Neural cell (in vitro differentiated cells): ENCODE results near the gene TSPY3.
"Not testable (repeated sequence)": the region's sequence is repeated elsewhere in the genome, so short reads cannot be mapped to it uniquely, and the experiment has no call there.

Experiments
- EZH2 ChIP-seq: fragments of 200-600, 300-800 bp; shearing (Covaris generic), sonication (generic); IDR thresholded peaks from 2 replicates; pipeline ENCODE4 v1.6.1; 2014; ENCODE audit warnings: antibody characterized with exemption, low read length, borderline replicate concordance, mild to moderate bottlenecking; ENCODE audit not compliant: insufficient read depth, poor library complexity, severe bottlenecking
- POLR2AphosphoS5 ChIP-seq: IDR thresholded peaks from 2 replicates; pipeline ENCODE4 v1.6.1; 2012
- RAD21 ChIP-seq: fragments of 450-650 bp; conservative IDR thresholded peaks from 2 replicates; pipeline ENCODE4 v1.6.1; 2014; ENCODE audit warnings: antibody characterized with exemption, mild to moderate bottlenecking, moderate library complexity
- REST ChIP-seq: IDR thresholded peaks from 2 replicates; pipeline ENCODE4 v1.6.1; 2012; ENCODE audit warnings: borderline replicate concordance
- SMC3 ChIP-seq: fragments of 450-650 bp; conservative IDR thresholded peaks from 2 replicates; pipeline ENCODE4 v1.6.1; 2014; ENCODE audit warnings: antibody characterized with exemption, mild to moderate bottlenecking, moderate library complexity; ENCODE audit not compliant: poor library complexity
- TF ChIP-seq, protein P1 (sequence below): fragments of 450-650 bp; IDR thresholded peaks from 2 replicates; pipeline ENCODE4 v1.5.1; 2014; ENCODE audit warnings: antibody characterized with exemption, mild to moderate bottlenecking, moderate library complexity; ENCODE audit not compliant: poor library complexity, severe bottlenecking

GRCh38 chrY:9398121-9398520, at the start of gene TSPY3:
- not testable (repeated sequence) for TF ChIP-seq REST, POLR2AphosphoS5, EZH2, SMC3, RAD21
- TF ChIP-seq, protein P1, sequence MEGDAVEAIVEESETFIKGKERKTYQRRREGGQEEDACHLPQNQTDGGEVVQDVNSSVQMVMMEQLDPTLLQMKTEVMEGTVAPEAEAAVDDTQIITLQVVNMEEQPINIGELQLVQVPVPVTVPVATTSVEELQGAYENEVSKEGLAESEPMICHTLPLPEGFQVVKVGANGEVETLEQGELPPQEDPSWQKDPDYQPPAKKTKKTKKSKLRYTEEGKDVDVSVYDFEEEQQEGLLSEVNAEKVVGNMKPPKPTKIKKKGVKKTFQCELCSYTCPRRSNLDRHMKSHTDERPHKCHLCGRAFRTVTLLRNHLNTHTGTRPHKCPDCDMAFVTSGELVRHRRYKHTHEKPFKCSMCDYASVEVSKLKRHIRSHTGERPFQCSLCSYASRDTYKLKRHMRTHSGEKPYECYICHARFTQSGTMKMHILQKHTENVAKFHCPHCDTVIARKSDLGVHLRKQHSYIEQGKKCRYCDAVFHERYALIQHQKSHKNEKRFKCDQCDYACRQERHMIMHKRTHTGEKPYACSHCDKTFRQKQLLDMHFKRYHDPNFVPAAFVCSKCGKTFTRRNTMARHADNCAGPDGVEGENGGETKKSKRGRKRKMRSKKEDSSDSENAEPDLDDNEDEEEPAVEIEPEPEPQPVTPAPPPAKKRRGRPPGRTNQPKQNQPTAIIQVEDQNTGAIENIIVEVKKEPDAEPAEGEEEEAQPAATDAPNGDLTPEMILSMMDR = not testable (repeated sequence)
